Right atrium auricular region (tissue), 2 donors: Measurements from ENCODE around the gene VDAC1. TPM values are rescaled to one million over a fixed set of nuclear protein-coding genes. Genes with fewer than 3 reads are reported as not detected.
A peak's percentile ranks its signal among the peaks of the same experiment; 100 is the strongest.

Source experiments
- DNase-seq: peaks from one replicate; pipeline ENCODE4 v3.0.0-alpha.2; 2019; ENCODE audit warnings: low spot score
- H3K27ac ChIP-seq, 2 donors: fragments of 200-600 bp; sonication (generic); 1 replicate in 1 of 2; 2 replicates in 1 of 2; pipeline ENCODE4 v1.5.1; 2016 to 2019
- H3K27me3 ChIP-seq, 2 donors: fragments of 200-600 bp; sonication (generic); one replicate each; pipeline versions ENCODE4 v1.5.1 to v1.6.0; 2017 to 2019
- H3K36me3 ChIP-seq: fragments of 200-600 bp; sonication (generic); one replicate; pipeline ENCODE4 v1.5.1; 2016
- H3K4me1 ChIP-seq, 2 donors: fragments of 200-600 bp; sonication (generic); one replicate each; pipeline versions ENCODE4 v1.5.1 to v1.6.0; 2017 to 2019
- H3K4me3 ChIP-seq, 2 donors: fragments of 200-600 bp; sonication (generic); 1 replicate in 1 of 2; 2 replicates in 1 of 2; pipeline ENCODE4 v1.5.1; 2017 to 2019; ENCODE audit warnings: mild to moderate bottlenecking in 1 of 2, moderate library complexity in 1 of 2
- H3K9me3 ChIP-seq, 2 donors: fragments of 200-600 bp; sonication (generic); one replicate each; pipeline ENCODE4 v1.5.1; 2019
- CTCF ChIP-seq, 2 donors: fragments of 200-600 bp; sonication (generic); IDR thresholded peaks; one replicate each; pipeline ENCODE4 v1.5.1; 2019; ENCODE audit warnings: antibody characterized with exemption in 2 of 2
- total RNA-seq, 2 donors: library from RNA; depleted of rRNA; stranded (reverse); fragments of >200 nt; gene quantifications; one replicate each; pipeline ENCODE4 v1.1.0, GENCODE V29; 2016

Gene VDAC1, protein sequence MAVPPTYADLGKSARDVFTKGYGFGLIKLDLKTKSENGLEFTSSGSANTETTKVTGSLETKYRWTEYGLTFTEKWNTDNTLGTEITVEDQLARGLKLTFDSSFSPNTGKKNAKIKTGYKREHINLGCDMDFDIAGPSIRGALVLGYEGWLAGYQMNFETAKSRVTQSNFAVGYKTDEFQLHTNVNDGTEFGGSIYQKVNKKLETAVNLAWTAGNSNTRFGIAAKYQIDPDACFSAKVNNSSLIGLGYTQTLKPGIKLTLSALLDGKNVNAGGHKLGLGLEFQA
- total RNA-seq = 100 to 1,000 TPM; 263 to 394 TPM

DNA sequence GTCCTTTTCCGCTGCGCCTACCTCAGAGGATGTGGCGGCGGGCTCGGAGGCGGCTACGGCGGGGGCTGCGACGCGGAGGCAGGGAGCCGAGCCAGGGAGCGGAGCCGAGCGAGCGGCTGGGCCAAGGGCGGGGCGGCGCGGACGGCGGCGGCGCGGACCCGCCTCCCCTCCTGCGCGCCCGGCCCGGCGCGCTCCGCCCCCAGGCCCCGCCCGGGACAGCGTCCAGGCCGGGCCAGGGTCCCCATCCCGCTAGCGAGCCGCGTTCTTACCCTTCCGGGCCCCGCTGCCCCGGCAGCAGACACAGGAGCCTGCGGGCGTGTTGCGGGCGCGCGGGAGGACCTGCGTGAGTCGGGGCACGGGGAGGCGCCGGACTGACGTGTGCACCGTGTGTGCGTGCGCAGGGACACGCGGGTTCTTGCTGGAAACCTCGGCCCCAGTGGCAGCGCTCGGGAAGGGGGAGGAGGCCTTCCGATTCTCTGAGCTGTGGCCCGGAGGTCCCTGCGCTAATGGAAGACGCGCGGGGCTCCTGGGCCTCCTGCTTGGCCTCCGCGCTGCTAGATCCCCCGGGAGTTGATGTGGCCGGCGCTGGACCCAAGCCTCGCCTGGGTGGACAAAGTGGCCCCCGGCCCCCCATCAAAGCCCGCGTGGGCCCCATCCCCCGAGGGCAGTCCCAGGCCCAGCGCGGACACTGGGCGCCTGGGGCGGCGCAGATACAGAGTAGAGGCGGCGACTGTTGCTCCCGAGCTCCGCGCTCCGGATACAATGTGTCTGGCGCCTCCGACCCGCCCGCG, at the start of gene VDAC1:
VDAC1 (minus strand) TSS at position 350 of the 791 bp plus-strand sequence. CDS start 11,963 bp downstream, outside the sequence.
- no peak for TF ChIP-seq CTCF (IDR thresholded peaks at IDR 0.05)
- Histone ChIP-seq H3K4me1 (peaks cover 0 to 50% of the 10 kb centered on the region in 2 donors), H3K9me3 (no peaks in the 10 kb centered on the region), H3K27me3 (no peaks in the 10 kb centered on the region), H3K4me3 (peak within 1 kb of the TSS; percentile 90 to 93), H3K27ac (peak within 1 kb of the TSS; percentile 99 to 100), H3K36me3 (peaks cover 12% of the 10 kb centered on the region)
- DNase-seq = peak; percentile 84

- H3K9me3 ChIP-seq = no peaks in the 10 kb centered on the region
- no peak overlapping the region for H3K4me3 ChIP-seq
- H3K27ac ChIP-seq = peak overlapping the region in 1 of 2 donors; percentile 16
- H3K36me3 ChIP-seq = no peaks in the 10 kb centered on the region
- H3K27me3 ChIP-seq = no peaks in the 10 kb centered on the region
- no peak for TF ChIP-seq CTCF (IDR thresholded peaks at IDR 0.05)
- no peaks in the 10 kb centered on the region for H3K4me1 ChIP-seq
- DNase-seq = no peak
These were observed 49.1 kb upstream of the VDAC1 start for GRCh38 chr5:134053840-134054338.

GRCh38 chr5:134053314-134053839, 48.6 kb upstream of the VDAC1 start:
- DNase-seq = no peak
- Histone ChIP-seq H3K4me3 (no peak overlapping the region), H3K4me1 (no peaks in the 10 kb centered on the region), H3K36me3 (no peaks in the 10 kb centered on the region), H3K9me3 (no peaks in the 10 kb centered on the region), H3K27me3 (no peaks in the 10 kb centered on the region), H3K27ac (no peak overlapping the region)
- no peak for TF ChIP-seq CTCF (IDR thresholded peaks at IDR 0.05)

GRCh38 chr5:134051305-134051704, 46.5 kb upstream of the VDAC1 start:
- Histone ChIP-seq H3K27ac (no peak overlapping the region), H3K36me3 (no peaks in the 10 kb centered on the region), H3K4me1 (no peaks in the 10 kb centered on the region), H3K9me3 (no peaks in the 10 kb centered on the region), H3K27me3 (no peaks in the 10 kb centered on the region), H3K4me3 (no peak overlapping the region)
- TF ChIP-seq CTCF (IDR thresholded peaks at IDR 0.05) = no peak
- DNase-seq = no peak

DNA sequence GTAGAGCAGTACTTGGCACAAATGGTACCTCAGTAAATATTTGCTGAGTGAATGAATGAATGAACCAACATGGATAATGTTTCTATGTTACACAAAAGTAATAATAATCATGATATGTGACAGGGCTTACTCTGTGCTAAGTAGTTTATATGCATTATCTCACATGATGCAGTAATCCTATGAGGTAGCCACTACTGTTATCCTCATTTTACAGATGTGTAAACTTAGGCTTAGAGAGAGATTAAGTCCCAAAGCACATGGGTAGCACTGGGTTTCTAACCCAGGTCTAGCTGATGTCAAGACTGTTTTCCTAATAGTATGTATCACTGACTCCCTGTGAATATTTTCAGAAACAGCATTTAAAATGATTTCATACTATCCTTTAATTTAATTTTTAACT, 44.1 kb upstream of the VDAC1 start:
- H3K4me3 ChIP-seq = no peak overlapping the region
- H3K4me1 ChIP-seq = no peaks in the 10 kb centered on the region
- no peak for TF ChIP-seq CTCF (IDR thresholded peaks at IDR 0.05)
- no peaks in the 10 kb centered on the region for H3K9me3 ChIP-seq
- no peaks in the 10 kb centered on the region for H3K27me3 ChIP-seq
- no peak overlapping the region for H3K27ac ChIP-seq
- no peak for DNase-seq
- no peaks in the 10 kb centered on the region for H3K36me3 ChIP-seq
